ENCODE data around the gene TMEM117.
"Not testable (repeated sequence)": the region's sequence is repeated elsewhere in the genome, so short reads cannot be mapped to it uniquely, and the experiment has no call there.

Gene TMEM117

GRCh38 chr12:44367916-44368315 lies 532.0 kb downstream of the TMEM117 start:
- H3K27me3 Mint-ChIP-seq = no peaks in the 10 kb centered on the region
- intact Hi-C loops (cut with micrococcal nuclease) = no loop called here
- H3K4me3 Mint-ChIP-seq = no peak overlapping the region
- H3K27ac Mint-ChIP-seq = no peak overlapping the region
- no peaks in the 10 kb centered on the region for H3K4me1 Mint-ChIP-seq (ENCODE audit: low read depth)
- H3K36me3 Mint-ChIP-seq (ENCODE audit: low read depth) = no peaks in the 10 kb centered on the region
- H3K9me3 Mint-ChIP-seq = peaks cover 13% of the 10 kb centered on the region

DNA sequence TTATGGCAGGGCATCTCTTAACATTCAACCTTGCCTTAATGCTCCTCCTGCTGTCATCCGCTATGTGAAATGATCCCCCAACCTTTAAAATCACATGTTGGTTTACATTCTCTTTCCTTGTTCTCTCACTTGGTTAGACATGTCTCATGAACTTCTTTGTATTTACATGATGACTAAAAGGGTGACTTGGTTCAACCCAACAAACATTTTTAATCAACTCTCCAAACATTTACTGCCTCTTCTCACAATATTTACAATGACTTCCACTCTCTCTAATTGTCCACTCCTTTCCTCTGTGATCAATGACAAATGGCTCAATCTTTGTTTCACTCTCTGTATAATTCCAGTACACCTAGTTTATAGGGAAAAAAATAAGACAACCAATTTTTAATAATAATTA lies 534.1 kb downstream of the TMEM117 start:
- H3K4me1 Mint-ChIP-seq (ENCODE audit: low read depth) = no peaks in the 10 kb centered on the region
- H3K4me3 Mint-ChIP-seq = no peak overlapping the region
- H3K36me3 Mint-ChIP-seq (ENCODE audit: low read depth) = no peaks in the 10 kb centered on the region
- peaks cover 13% of the 10 kb centered on the region for H3K9me3 Mint-ChIP-seq
- H3K27ac Mint-ChIP-seq = no peak overlapping the region
- no peaks in the 10 kb centered on the region for H3K27me3 Mint-ChIP-seq
- intact Hi-C loops (cut with micrococcal nuclease) = no loop called here

GRCh38 chr12:44370982-44371381 lies 535.1 kb downstream of the TMEM117 start:
- Mint-ChIP-seq H3K27me3 (no peaks in the 10 kb centered on the region), H3K27ac (no peak overlapping the region), H3K4me3 (no peak overlapping the region), H3K9me3 (peaks cover 13% of the 10 kb centered on the region), H3K36me3 (ENCODE audit: low read depth) (no peaks in the 10 kb centered on the region), H3K4me1 (ENCODE audit: low read depth) (no peaks in the 10 kb centered on the region)
- intact Hi-C loops (cut with micrococcal nuclease) = no loop called here

GRCh38 chr12:44372259-44372658 lies 536.4 kb downstream of the TMEM117 start:
- no peaks in the 10 kb centered on the region for H3K4me1 Mint-ChIP-seq (ENCODE audit: low read depth)
- H3K9me3 Mint-ChIP-seq = peaks cover 13% of the 10 kb centered on the region
- no peak overlapping the region for H3K4me3 Mint-ChIP-seq
- intact Hi-C loops (cut with micrococcal nuclease) = no loop called here
- no peaks in the 10 kb centered on the region for H3K27me3 Mint-ChIP-seq
- H3K36me3 Mint-ChIP-seq (ENCODE audit: low read depth) = no peaks in the 10 kb centered on the region
- H3K27ac Mint-ChIP-seq = no peak overlapping the region

- intact Hi-C loops (cut with micrococcal nuclease) = no loop called here
- H3K36me3 Mint-ChIP-seq (ENCODE audit: low read depth) = no peaks in the 10 kb centered on the region
- H3K4me3 Mint-ChIP-seq = no peak overlapping the region
- no peaks in the 10 kb centered on the region for H3K4me1 Mint-ChIP-seq (ENCODE audit: low read depth)
- H3K27ac Mint-ChIP-seq = no peak overlapping the region
- peaks cover 7% of the 10 kb centered on the region for H3K9me3 Mint-ChIP-seq
- no peaks in the 10 kb centered on the region for H3K27me3 Mint-ChIP-seq
Observed at GRCh38 chr12:44375694-44376093, 539.8 kb downstream of the TMEM117 start.

DNA sequence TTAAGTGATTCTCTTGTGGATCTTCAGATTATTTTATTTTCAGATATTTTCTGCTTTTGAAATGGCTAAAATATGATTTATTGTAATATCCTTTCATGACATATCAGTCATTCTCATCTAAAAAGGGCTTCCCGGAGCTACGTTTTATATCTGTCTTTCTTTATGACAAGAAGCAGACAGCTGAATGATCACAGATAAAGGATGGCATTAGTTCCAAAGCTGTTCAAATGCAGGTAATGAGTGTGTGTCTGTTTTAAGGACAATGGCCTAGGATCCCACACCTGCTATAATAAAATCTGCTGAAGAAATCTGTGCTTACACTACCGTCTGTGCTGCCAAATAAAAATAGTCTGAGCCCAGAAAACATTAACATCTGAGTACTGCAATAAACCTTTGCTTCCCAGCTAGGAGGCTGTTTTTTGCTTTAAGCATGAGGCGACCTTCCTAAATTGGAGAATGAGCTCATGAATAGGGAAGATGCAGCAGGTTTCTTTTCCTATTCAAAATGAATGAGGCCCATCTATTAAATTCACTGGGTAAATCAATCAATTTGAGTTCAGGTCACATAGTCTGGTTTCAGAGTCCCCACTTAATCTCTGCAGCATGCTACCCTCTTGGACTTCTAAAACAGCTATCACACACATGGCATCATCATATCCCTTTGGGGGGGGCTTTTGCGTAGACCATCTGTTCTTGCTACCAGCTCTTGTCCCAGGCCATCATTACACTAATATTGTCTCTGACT lies 541.7 kb downstream of the TMEM117 start:
- Mint-ChIP-seq H3K4me1 (ENCODE audit: low read depth) (no peaks in the 10 kb centered on the region), H3K27me3 (no peaks in the 10 kb centered on the region), H3K36me3 (ENCODE audit: low read depth) (no peaks in the 10 kb centered on the region), H3K4me3 (no peak overlapping the region), H3K27ac (no peak overlapping the region), H3K9me3 (peaks cover 20% of the 10 kb centered on the region)
- intact Hi-C loops (cut with micrococcal nuclease) = no loop called here

GRCh38 chr12:44379113-44379512 lies 543.2 kb downstream of the TMEM117 start:
- intact Hi-C loops (cut with micrococcal nuclease); H3K27ac Mint-ChIP-seq; H3K36me3 Mint-ChIP-seq (ENCODE audit: low read depth); H3K4me1 Mint-ChIP-seq (ENCODE audit: low read depth); H3K4me3 Mint-ChIP-seq; H3K27me3 Mint-ChIP-seq: not testable (repeated sequence)
- peaks cover 20% of the 10 kb centered on the region for H3K9me3 Mint-ChIP-seq

GRCh38 chr12:44379831-44380230 lies 544.0 kb downstream of the TMEM117 start:
- Mint-ChIP-seq H3K27me3 (no peaks in the 10 kb centered on the region), H3K4me3 (no peak overlapping the region), H3K36me3 (ENCODE audit: low read depth) (no peaks in the 10 kb centered on the region), H3K9me3 (peaks cover 20% of the 10 kb centered on the region), H3K4me1 (ENCODE audit: low read depth) (no peaks in the 10 kb centered on the region), H3K27ac (no peak overlapping the region)
- intact Hi-C loops (cut with micrococcal nuclease) = no loop called here

- no peaks in the 10 kb centered on the region for H3K27me3 Mint-ChIP-seq
- no peaks in the 10 kb centered on the region for H3K36me3 Mint-ChIP-seq (ENCODE audit: low read depth)
- intact Hi-C loops (cut with micrococcal nuclease) = no loop called here
- H3K9me3 Mint-ChIP-seq = peaks cover 20% of the 10 kb centered on the region
- H3K27ac Mint-ChIP-seq = no peak overlapping the region
- H3K4me1 Mint-ChIP-seq (ENCODE audit: low read depth) = no peaks in the 10 kb centered on the region
- H3K4me3 Mint-ChIP-seq = no peak overlapping the region
Observed at GRCh38 chr12:44380861-44381260, 545.0 kb downstream of the TMEM117 start.

DNA sequence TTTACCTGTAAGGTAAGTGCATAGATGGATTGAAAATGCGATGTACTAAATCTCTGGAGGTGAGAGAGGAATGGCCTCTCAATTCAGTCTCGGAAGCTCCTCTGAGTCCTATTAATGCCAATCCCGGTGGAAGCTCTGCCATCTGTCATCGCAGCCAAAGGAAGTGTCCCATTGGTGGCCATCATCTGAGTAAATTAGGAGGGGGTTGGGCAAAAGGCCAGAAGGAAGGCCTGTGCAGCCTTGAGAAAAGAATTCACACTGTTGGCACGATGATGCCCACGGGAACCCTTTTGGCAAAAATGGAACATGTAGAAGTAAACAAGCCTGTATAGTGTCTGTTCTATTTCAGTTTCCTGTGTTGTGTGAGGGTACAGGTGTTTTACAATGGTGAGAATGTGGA lies 545.5 kb downstream of the TMEM117 start:
- Mint-ChIP-seq H3K27me3 (no peaks in the 10 kb centered on the region), H3K36me3 (ENCODE audit: low read depth) (no peaks in the 10 kb centered on the region), H3K4me1 (ENCODE audit: low read depth) (no peaks in the 10 kb centered on the region), H3K27ac (no peak overlapping the region), H3K4me3 (no peak overlapping the region), H3K9me3 (peaks cover 20% of the 10 kb centered on the region)
- intact Hi-C loops (cut with micrococcal nuclease) = no loop called here

DNA sequence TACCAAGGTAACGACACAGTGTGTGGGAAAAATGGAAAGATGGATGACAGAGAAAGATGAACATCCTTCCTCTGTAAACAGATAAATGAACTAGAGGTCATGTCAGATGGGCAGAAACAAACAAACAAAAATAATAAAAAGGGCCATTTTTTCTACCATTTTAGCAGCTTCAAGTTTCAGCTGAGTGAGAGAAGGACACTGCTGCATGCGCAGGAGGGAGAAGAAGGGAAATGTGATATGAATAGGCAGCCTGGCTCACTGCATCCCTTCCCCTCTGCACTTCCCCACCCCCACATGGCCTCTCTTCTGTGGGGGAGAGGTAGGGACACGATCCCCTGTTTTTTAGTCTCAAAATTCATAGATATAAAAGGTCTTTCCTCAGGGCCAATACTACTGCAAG lies 548.3 kb downstream of the TMEM117 start:
- Mint-ChIP-seq H3K9me3 (peaks cover 20% of the 10 kb centered on the region), H3K27ac (no peak overlapping the region), H3K36me3 (ENCODE audit: low read depth) (no peaks in the 10 kb centered on the region), H3K4me1 (ENCODE audit: low read depth) (no peaks in the 10 kb centered on the region), H3K4me3 (no peak overlapping the region), H3K27me3 (no peaks in the 10 kb centered on the region)
- intact Hi-C loops (cut with micrococcal nuclease) = no loop called here

GRCh38 chr12:44385964-44386363 lies 550.1 kb downstream of the TMEM117 start:
- H3K27me3 Mint-ChIP-seq = no peaks in the 10 kb centered on the region
- no peaks in the 10 kb centered on the region for H3K4me1 Mint-ChIP-seq (ENCODE audit: low read depth)
- H3K27ac Mint-ChIP-seq = no peak overlapping the region
- H3K4me3 Mint-ChIP-seq = no peak overlapping the region
- intact Hi-C loops (cut with micrococcal nuclease) = no loop called here
- H3K9me3 Mint-ChIP-seq = peaks cover 13% of the 10 kb centered on the region
- H3K36me3 Mint-ChIP-seq (ENCODE audit: low read depth) = no peaks in the 10 kb centered on the region

GRCh38 chr12:44387581-44387980 lies 551.7 kb downstream of the TMEM117 start:
- H3K27ac Mint-ChIP-seq = no peak overlapping the region
- H3K4me3 Mint-ChIP-seq = no peak overlapping the region
- H3K9me3 Mint-ChIP-seq = peaks cover 9% of the 10 kb centered on the region
- no peaks in the 10 kb centered on the region for H3K4me1 Mint-ChIP-seq (ENCODE audit: low read depth)
- H3K36me3 Mint-ChIP-seq (ENCODE audit: low read depth) = no peaks in the 10 kb centered on the region
- intact Hi-C loops (cut with micrococcal nuclease) = no loop called here
- no peaks in the 10 kb centered on the region for H3K27me3 Mint-ChIP-seq

DNA sequence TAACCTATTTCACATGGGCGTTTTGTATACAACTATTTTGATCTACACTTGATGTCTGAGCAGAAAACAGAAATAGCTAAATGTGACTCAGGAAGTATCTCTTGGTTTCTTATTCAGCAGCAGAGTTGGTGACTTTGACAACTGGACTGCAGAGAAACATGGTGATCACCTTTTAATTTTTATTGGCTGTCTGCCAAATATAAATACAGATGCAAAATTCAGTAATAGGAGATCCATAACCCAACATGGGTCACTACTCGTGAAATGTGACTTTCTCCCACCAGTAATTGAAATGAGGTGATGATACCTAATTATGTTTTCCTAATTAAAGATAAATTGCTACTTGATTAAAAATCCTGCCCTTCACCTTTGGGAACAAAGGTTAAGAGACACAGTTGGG lies 553.2 kb downstream of the TMEM117 start:
- Mint-ChIP-seq H3K9me3 (peaks cover 9% of the 10 kb centered on the region), H3K27me3 (no peaks in the 10 kb centered on the region), H3K36me3 (ENCODE audit: low read depth) (no peaks in the 10 kb centered on the region), H3K4me3 (no peak overlapping the region), H3K27ac (no peak overlapping the region), H3K4me1 (ENCODE audit: low read depth) (no peaks in the 10 kb centered on the region)
- intact Hi-C loops (cut with micrococcal nuclease) = no loop called here

- Mint-ChIP-seq H3K9me3 (peaks cover 9% of the 10 kb centered on the region), H3K36me3 (ENCODE audit: low read depth) (no peaks in the 10 kb centered on the region), H3K27me3 (no peaks in the 10 kb centered on the region), H3K4me3 (no peak overlapping the region), H3K4me1 (ENCODE audit: low read depth) (no peaks in the 10 kb centered on the region), H3K27ac (no peak overlapping the region)
- intact Hi-C loops (cut with micrococcal nuclease) = no loop called here
Observed at GRCh38 chr12:44389896-44390295, 554.0 kb downstream of the TMEM117 start.

Data from dendritic cell treated with granulocyte-macrophage colony-stimulating factor and Interleukin-4, amounts not matched to agents 40 ng/mL and 50 ng/mL, for 4 days (primary cell).